HG03460 (cell line): ENCODE results near the gene SLC30A5.

Experiments used
- ATAC-seq: cut with Tn5 transposase; IDR thresholded peaks from one replicate; pipeline ENCODE4 v1.9.1; 2021; ENCODE audit not compliant: unreplicated experiment

The SLC30A5 gene

DNA sequence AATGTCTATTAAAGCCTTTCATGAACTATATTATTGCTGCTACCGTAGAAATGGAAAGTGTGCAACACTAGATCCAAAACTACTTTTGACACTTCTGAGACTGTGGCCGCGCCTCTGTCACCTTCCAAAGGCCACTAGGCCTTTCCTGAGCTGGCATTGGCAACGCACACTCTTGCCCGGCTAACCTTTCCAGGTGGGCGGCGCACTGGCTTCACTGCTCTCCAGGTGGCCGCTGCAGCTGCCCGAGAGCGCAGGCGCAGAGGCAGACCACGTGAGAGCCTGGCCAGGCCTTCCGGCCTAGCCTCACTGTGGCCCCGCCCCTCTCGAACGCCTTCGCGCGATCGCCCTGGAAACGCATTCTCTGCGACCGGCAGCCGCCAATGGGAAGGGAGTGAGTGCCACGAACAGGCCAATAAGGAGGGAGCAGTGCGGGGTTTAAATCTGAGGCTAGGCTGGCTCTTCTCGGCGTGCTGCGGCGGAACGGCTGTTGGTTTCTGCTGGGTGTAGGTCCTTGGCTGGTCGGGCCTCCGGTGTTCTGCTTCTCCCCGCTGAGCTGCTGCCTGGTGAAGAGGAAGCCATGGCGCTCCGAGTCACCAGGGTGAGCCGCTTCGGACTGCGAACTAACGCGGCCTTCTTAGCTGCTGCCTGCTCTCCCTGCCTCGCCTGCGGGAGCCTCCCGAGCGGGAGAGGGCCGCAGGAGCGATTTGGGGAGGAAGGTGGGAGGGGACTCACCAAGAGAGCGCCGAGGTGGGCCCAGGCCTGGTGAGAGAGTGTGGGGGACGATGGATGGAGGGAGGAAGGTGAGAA, 73.1 kb downstream of the SLC30A5 start, which contains the start of gene CCNB1:
Gene CCNB1 (plus strand): TSS at position 465 of the 807 bp plus-strand sequence. CDS start 113 bp downstream, at position 578.
- ATAC-seq, result peak; percentile 99

DNA sequence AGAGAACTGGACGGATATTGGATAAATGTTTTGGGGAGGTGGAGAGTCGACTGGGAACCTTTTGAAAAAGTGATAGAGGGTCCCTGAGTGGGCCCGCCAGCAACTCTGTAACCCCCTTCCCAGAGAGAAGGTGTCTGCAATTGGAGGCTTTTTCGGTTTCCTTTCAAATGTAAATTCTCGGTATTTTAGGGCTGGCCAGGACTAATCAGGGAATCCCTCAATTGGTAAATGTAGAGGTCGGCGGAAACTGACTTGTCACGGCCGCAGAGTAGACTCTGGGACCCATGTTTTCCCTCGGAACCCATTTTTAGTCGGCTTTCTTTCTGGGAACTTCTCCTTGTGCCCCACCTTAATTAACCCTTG, 73.7 kb downstream of the SLC30A5 start:
- ATAC-seq, result no peak

DNA sequence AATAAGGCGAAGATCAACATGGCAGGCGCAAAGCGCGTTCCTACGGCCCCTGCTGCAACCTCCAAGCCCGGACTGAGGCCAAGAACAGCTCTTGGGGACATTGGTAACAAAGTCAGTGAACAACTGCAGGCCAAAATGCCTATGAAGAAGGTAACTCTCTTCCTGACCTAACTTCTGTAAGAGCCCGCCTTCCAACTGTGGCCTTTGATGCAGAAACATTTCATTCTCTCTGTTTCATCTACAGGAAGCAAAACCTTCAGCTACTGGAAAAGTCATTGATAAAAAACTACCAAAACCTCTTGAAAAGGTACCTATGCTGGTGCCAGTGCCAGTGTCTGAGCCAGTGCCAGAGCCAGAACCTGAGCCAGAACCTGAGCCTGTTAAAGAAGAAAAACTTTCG, 74.1 kb downstream of the SLC30A5 start:
- no peak for ATAC-seq

DNA sequence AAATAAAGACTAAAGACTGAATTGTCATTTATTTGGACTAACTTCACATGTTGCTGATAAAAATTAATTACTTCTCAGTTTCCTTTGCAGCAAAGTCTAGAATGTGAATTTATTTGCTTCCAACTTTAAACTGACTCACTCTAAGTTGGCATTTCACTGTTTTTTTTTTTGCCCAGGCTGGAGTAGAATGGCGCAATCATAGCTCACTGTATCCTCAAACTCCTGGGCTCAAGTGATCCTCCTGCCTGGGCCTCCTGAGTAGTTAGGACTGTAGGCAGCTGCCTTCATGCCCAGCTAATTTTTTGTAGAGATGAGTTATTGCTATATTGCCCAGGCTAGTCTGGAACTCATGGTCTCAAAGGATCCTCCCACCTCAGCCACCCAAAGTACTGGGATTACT, 76.7 kb downstream of the SLC30A5 start:
- no peak for ATAC-seq

DNA sequence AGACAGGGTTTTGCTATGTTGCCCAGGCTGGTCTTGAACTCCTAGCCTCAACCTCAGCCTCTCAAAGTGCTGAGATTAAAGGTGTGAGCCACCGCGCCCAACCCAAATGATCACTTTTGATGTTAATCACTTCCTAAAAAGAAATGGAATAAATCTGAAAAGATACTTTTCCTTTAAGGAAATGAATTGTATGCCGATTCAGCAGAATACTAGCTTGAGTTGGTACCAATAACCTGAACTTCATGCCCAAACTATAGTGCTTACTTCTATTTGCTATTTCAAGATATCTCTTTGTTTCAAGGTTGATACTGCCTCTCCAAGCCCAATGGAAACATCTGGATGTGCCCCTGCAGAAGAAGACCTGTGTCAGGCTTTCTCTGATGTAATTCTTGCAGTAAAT, 77.2 kb downstream of the SLC30A5 start:
- no peak for ATAC-seq
